Fibroblast of gingiva (primary cell): Measurements from ENCODE around the gene RTKN2.
A peak's percentile ranks its signal among the peaks of the same experiment; 100 is the strongest.
"Not testable (repeated sequence)": the region's sequence is repeated elsewhere in the genome, so short reads cannot be mapped to it uniquely, and the experiment has no call there.

Experiments used
- DNase-seq: peaks from one replicate; pipeline ENCODE4 v3.0.0-alpha.2; 2011; ENCODE audit warnings: low read depth

Gene RTKN2

DNA sequence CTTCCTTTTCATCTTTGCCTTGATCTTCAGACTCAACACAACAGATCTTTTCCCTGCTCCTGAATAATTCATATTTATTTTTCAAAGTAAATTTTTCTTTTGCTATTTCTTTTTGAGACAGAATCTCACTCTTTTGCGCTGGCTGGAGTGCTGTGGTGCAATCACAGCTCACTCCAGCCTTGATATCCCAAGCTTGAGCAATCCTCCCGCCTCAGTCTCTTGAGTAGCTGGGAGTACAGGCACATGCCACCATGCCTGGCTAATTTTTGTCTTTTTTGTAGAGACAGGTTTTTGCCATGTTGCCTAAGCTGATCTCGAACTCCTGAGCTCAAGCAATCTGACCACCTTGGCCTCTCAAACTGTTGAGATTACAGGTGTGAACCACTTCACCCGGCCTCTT lies 9.2 kb downstream of the RTKN2 start:
- no peak for DNase-seq

DNA sequence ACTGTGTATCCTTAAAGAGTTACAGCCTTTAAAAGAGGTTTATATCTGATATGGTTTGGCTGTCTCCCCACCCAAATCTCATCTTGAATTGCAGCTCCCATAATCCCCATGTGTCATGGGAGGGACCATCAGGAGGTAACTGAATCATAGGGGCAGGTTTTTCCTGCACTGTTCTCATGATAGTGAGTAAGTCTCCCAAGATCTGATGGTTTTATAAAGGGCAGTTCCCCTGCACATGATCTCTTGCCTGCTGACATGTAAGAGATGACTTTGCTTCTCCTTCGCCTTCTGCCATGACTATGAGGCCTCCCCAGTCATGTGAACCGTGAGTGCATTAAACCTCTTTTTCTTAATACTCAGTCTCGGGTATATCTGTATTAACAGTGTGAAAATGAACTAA lies 9.7 kb downstream of the RTKN2 start:
- DNase-seq: no peak

DNA sequence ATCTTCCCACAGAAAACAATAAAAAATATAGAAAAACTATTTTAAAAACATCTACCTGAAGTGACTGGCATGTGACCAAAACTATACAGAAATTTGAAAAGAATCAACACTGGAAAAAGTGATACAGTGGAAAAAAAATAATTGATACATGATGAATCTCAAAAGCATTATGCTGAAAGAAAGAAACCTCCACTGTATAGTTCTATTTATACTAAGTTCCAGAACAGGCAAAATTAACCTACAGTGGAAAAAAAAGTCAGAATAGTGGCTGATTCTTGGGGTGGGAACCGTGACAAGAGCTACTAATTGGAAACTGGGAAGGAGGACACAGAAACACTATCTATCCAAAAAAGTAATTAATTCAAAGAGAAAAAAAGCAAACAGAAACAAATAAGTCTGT lies 14.9 kb downstream of the RTKN2 start:
- no peak for DNase-seq

DNA sequence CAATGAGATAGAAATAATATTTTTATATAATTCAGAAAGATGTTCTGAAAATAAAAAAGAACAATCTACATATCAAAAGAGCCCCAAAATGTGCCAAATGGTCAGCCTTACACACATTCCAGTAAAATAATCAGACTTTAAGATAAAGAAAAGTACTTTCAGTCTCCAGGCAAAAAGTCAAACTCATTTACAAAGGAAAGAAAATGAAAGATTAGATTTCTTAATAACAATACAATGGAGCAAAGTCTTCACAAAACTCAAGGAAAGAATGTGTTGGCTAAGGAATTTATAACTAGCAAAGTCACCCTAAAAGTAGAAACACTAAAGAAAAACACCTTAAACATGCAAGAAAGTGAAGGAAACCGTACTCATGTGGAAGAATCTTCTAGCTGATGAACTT lies 16.6 kb downstream of the RTKN2 start:
- DNase-seq: no peak

DNA sequence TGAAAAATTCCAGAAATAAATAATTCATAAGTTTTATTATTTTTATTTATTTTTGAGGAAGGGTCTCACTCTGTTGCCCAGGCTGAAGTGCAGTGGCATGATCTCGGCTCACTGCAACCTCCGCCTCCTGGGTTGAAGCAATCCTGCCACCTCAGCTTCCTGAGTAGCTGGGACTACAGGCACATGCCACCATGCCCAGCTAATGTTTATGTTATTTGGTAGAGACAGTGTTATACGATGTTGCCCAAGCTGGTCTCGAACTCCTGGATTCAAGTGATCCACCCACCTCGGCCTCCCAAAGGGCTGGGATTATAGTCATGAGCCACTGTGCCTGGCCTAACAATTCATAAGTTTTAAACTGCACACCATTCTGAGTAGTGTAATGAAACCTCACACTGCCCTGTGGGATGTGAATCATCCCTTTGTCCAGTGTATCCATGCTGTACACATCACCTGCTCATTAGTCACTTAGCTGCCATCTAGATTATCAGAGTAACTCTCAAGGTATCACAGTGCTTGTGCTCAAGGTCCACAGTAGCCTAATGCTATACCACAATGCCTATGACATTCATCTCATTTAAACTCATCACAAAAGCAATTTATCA lies 17.9 kb downstream of the RTKN2 start:
- DNase-seq: no peak

DNA sequence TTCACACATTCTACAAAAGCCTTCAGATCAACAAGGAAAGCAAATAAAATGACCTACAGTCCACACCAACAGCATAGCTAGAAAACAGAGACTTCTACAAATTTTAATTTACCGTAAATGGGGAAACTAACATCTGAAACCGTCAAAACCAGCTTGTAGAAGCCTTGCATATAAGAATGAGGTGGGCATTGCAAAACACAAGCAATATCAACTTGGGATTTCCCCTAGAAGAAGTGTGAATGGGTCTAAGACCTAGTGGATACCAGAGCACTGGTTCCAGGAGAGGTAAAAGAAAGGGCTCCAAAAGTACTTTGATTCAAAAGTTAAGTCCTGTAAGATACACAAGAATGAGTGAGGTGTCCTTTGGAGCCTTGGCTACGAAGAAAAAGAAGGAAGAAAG lies 18.7 kb downstream of the RTKN2 start:
- DNase-seq: no peak

DNA sequence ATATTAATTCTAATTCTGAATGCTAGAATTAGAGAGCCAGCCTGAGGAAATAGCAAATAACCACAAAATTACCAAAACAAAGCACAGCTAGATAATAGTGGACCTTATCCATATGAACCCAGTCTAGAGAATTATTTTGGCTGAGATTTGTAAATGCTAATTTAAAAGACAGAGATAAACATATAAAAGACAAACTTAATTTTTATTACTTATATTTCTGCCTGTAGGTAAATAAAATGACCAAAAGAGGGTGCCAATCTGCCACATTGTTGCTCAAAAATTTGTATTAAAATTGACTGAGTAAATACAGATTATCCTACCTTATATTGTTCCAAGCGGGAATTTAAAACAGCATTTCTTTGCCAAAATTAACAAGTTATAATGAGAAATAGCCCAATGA lies 20.2 kb downstream of the RTKN2 start:
- no peak for DNase-seq

DNA sequence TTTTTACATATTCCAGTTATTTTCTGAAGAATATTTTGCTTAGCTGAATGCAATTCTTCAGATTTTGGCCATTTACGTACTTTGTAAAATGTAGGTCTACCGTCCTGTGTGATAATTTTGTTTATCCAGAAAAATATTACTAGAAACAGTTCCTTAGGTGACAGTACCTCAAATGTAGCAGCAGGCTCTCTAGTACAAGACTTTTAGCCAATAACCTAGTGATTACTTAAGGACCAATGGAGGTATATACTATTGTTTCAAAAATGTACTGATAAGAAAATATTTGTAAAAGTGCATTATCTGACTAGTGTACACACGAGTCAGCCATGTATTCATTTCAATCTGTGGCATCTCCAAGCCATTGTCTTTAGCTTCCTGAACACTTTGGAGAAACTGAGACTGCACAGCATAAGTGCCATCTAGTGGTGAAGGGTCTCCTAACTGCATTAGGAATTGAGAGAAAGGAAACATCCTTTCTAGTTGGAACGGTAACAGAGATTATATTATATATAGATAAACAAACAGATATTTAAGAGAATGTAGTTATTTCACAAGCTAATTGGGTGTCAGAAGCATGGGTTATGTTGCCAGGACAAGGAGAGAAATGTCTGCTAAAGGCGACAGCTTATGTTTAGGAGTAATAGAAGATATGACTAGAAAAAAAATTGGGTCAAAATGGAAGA lies 23.7 kb downstream of the RTKN2 start:
- peak; percentile 69 for DNase-seq

DNA sequence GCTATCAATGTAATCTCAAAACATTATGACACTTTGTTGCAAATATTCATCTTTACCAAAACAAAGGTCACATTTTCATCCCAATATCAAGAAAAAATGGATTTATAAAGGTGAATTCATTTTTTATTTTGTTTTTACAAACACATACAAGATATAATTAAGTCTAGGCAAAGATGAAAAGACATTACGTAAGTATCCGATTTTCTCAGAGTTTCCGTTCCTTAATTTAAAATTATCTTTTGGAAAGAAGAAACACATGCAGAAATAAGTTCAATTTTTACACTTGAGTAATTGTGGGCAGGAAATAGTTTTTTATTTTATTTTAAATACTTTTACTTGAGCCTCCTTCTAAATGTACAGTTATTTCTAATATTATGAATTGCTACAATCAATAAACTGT lies 24.6 kb downstream of the RTKN2 start:
- no peak for DNase-seq

DNA sequence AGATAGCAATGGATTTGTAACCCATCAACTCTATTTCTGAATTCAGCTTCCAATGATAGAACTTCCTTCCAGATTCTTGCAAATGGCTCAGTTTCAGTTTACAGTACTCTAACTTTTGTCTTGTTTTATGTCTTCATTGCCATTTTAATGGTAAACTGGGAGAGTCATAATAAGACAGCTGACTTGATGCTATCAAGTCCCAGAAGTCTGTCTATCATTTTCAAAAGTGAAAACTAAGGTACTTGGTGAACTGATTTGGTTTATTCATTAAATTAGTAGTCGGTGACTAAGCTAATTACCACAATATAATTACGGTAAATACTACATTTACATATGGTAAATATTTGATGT lies 25.0 kb downstream of the RTKN2 start:
- DNase-seq: no peak

DNA sequence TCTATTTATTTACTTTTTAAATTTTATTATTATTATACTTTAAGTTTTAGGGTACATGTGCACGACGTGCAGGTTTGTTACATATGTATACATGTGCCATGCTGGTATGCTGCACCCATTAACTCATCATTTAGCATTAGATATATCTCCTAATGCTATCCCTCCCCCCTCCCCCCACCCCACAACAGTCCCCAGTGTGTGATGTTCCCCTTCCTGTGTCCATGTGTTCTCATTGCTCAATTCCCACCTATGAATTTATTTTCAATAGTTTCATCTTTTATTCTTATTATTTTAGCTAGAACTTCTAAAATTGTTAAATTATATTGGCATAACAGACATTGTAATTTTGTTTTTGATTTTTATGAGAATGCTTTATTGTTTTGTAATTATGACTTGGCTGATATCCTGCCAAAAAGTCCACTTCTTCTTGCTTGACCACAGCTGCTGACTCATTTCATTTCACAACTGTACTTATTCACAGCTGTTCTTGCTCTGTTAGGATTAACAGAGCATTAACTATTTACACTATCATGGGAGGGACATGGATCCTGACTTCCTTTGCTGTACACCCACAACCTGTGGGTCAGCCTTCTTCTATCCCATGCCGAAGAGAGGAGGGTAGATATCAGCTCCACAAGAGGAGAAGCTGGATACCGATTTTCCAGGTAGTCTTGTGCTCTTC lies 25.5 kb downstream of the RTKN2 start:
- peak; percentile 93 for DNase-seq

DNA sequence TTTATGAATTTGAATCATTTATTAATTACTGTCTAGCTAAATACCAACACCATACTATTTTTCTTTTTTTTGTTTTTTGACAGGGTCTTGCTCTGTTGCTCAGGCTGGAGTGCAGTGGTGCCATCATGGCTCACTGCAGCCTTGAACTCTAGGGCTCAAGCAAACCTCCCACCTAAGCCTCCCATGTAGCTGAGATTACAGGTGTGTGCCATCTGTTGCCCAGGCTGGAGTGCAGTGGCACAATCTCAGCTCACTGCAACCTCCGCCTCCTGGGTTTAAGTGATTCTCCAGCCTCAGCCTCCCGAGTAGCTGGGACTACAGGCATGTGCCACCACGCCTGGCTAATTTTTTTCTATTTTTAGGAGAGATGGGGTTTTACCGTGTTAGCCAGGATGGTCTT lies 27.1 kb downstream of the RTKN2 start:
- not testable (repeated sequence) for DNase-seq

DNA sequence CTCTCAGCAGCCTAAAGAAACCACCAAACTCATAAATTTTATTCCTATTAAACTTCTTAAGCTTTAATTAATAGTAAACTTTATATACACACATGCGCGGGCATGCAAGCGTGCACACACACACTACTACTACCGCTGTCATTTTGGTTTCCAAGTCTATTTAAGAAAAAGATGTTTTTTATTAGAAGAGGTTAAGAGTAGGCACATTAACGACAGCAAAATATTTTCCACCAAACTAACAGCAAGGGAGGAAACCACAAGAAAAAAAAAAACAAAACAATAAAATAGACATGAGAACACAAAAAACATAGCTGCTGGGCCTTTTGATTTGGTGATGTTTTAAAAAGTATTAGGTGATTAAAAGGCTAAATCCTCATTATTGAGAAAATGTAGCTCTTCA lies 28.6 kb downstream of the RTKN2 start:
- DNase-seq: peak; percentile 46

DNA sequence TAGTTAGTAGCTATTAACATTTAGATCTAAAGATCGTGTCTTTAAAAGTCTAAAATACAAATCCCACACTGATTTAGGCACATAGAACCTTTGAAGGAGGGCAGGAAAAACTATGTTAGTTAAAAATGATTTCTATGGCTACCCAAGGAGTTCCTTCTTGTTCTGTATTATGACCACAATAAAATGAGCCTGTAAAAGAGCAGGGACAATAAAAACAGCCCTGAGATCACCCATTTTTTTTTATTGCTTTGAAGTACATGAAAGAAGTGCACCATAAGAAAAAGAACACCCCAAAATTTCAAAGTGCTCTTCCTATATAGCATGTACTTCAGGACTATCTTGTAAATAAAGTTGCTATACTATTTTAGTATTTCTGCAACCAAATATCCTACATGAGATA lies 29.8 kb downstream of the RTKN2 start:
- DNase-seq: no peak

DNA sequence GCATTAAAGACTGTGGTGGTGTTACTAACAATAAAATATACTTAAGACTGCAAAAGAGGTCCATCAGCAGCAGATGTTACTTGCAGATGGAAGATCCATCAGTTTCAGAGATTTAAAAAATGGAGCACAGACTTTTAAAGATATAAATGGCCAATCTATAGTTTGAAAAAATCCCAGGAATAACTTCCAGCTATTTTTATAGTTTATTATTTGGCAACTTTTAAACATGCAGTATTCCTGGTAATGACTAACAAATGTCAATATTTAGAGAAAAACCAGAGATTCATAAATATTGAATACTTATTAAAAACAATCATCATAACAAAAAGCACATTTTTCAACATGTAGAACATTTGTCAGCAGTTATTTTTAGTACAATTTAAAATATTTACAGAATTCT lies 30.7 kb downstream of the RTKN2 start:
- peak; percentile 13 for DNase-seq

DNA sequence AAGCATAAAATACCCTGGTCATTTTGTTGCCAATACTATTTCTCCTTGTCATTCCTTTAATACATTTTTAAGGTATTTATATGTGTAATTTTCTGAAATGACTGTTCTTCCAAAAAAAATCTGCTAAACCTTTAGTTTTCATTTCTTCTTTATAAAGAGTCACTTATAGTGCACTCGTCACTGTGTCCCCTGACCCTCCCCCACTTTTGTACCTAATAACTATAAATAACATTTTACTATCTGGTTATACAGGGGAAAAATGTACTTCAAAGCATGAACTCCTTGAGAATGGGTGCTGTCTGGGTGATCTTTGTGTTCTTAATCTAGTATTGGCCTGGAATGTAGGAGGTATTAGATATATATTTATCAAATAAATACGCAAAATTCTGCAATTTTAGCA lies 31.1 kb downstream of the RTKN2 start:
- no peak for DNase-seq

DNA sequence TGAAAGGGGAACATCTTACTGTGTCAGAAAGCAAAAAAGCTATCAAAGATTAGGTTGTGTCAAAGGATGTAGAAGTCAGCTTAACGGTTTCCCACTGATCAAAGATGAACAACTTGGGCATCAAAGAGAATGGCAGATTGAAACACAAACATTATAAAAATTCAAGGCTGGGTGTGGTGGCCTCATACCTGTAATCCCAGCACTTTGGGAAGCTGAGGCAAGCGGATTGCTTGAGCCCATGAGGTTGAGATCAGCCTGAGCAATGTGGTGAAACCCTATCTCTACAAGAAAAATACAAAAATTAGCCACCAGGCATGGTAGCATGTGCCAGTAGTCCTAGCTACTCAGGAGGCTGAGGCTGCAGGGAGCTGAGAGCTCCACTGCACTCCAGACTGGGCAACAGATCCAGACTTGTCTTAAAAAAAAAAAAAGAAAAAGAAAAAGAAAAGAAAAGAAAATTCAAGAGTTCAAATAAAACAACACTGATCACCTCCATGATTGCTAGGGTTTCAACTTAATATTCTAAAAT lies 34.5 kb downstream of the RTKN2 start:
- DNase-seq: no peak

DNA sequence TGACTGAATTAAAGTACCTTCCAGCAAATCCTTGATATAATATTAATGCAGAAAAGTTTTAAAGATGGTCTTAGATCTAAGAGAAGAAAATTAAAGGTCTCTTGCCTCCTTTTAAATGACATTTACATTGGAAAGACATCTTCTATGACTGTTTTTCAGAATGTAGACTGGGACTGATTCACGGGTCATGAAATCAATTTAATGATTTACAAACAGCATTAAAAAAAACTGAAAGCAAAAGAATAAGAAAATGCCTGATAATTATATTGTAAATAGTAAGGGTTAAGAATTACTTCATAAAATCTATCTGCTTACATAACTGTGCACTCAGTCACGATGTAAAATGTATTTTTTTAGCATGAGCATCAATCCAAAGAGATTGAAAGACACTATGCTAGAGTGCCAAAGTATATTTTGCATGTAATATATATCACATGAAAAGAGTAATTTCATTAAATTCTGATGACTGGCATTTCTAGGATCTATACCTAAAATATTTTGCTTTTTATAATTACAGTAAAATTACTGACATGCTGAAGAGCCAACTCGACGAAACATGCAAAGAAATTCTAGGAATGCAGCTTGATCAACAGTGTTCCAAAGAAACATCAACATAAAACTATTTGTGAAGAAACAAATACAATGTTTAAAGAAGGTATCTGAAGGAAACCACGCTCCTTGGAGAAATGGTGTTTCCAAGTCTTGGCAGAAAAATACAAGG lies 35.1 kb downstream of the RTKN2 start:
- DNase-seq: peak; percentile 41

DNA sequence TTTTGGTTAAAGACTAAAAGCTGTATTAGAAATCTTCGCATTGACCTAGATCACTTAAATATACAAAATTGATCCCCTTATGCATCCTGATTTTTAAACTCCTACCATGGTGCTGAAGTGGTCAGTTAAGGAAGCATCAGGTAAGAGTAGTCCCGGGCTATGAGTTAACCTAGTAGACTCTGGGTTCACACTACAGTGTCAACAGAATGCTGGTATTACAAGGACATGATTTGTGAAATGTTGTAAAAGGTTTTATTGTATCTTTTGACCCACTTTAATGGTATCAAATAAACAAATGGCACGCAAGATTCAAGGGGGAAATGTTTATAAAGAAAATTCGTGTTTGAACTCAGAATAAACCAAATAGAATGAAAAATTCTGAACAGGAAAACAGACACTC lies 36.8 kb downstream of the RTKN2 start:
- no peak for DNase-seq

DNA sequence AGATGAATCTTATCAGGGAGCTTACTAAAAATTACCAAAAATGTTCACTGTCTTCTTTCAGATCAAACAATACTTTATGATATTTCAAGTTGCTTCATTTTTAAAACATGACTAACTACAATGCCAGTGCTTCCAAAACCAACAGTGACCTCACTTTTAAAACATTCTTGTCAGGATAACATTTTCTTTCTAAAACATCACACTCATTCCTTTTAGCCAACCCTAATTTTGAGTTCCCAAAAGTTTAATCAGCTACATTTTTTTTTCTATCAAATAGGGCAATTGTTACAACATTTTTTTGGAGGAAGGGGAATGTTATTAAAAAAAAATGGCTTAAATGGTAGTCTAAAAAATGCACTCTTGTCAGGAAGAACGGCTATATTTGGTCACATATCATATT lies 37.3 kb downstream of the RTKN2 start:
- peak; percentile 81 for DNase-seq

DNA sequence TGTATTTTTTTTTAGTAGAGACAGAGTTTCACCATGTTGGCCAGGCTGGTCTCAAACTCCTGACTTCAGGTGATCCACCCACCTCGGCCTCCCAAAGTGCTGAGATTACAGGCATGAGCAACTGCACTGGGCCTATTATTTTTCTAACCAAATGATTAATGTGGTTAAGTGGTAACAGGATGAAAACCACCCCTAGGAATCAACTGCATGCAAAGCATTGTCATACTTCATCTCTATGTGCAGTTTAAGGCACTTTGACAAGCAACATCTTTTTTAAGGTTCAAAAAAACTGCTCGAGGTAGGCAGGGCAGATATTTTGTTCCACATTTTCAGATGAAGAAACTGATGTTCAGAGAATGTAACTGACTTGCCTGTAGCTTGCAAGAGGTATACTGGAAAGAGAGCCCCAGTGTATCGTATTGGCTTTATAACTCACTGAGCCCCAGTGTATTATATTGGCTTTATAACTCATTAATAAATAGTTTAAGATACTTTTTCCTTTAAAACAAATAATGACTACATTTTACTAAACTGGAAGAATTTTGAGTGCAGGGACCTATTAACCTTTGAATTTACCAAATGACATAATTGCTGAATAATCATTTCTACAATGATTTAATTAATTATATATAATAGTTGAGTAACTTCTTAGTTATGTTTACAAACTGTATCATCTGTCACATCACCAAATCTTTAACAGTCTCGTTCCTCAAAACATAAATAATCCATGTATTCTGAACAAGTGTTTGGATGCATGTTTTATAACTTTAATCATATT lies 38.1 kb downstream of the RTKN2 start:
- DNase-seq: no peak

DNA sequence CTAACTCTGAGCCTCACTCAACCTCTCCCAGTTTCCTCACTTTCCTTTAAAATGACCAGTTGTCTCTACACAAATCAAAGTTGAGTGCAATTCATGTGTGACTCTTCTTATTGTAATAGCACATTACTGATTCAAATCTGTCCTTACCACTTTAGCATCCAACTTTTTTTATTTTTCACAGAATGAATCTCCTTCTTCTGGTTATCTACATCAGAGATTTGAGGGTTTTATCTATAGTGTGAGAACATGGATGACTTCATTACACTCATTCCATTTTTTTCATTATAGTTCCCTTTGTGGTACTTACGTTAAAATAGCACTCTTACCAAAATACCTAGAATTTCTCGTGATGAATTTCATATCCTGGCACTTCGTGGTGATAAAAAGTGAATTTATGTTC lies 43.3 kb downstream of the RTKN2 start:
- no peak for DNase-seq
